ENCODE data around the gene ZRANB1. TPM values are rescaled to one million over a fixed set of nuclear protein-coding genes. Genes with fewer than 3 reads are reported as not detected.
A peak's percentile ranks its signal among the peaks of the same experiment; 100 is the strongest.

ZRANB1 gene
- total RNA-seq, 4 donors from 2014 or later: 8.4 to 24.0 (median 16.8) TPM

DNA sequence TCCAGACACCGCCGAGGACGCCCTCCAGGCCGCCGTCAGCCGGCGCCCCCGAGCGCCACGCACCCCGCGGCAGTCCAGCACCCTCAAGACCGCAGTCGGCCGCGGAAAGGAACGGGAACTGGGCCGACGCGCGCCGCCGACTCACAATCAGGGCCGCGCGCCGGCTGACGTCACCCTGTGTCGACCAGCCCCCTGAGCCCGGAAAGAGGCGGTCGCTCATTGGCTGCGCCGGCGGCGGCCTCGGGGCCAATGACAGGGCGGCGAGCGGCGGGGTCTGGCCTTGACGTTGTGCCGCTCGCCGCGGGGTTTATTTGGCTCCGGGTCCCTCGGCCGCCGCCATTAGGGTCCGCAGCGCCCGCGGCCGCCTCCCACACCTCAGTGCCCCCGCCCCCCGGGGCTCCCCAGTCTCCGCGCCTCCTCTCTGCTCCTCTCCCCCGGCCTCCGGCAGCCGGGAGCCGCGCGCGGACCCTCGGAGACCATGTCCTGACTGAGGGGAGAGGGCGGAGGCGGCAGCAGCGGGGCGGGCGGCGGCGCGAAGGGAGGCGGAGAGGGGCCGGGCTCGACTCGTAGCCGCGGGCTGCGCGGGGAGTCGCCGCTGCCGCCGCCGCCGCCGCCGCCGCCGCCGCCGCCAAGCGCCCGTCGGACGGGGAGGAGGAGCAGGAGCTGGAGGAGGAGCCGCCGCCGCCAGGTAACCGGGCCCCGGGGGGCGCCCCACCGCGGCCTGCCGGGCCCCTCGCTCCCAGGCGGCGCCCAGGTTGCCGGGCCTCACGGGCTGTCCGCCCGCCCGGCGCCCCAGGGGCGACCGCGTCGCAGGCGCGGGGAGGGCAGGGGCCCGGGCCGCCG lies 25.1 kb upstream of the ZRANB1 start:
- no peaks in the 10 kb centered on the region for H3K27me3 ChIP-seq
- H3K4me3 ChIP-seq: peak overlapping the region; percentile 89 to 99 (median 94)
- in situ Hi-C loops (cut with MboI; ENCODE audit: low pct_ligation_motif_present in 1 of 4, low pct_unique_long_range_greater_than_20kb in 1 of 4, low sequenced_read_pairs in 3 of 4): no loop called here
- H3K9me3 ChIP-seq: no peaks in the 10 kb centered on the region
- 1% methylated on average over 99 of the region's 126 CpGs; no CpG with 5 or more reads in 1 of the 2 donors for WGBS, 2 donors (ENCODE audit: low coverage in 1 of 2)
- DNase-seq: peak; percentile 99
- TF ChIP-seq POLR2A (IDR thresholded peaks at IDR 0.05): peak; percentile 96
- TF ChIP-seq EP300 (IDR thresholded peaks at IDR 0.05; ENCODE audit: low read depth): no peak
- peak; percentile 93 to 96 (median 94) for TF ChIP-seq POLR2AphosphoS5 (IDR thresholded peaks at IDR 0.05)
- TF ChIP-seq, protein P1, sequence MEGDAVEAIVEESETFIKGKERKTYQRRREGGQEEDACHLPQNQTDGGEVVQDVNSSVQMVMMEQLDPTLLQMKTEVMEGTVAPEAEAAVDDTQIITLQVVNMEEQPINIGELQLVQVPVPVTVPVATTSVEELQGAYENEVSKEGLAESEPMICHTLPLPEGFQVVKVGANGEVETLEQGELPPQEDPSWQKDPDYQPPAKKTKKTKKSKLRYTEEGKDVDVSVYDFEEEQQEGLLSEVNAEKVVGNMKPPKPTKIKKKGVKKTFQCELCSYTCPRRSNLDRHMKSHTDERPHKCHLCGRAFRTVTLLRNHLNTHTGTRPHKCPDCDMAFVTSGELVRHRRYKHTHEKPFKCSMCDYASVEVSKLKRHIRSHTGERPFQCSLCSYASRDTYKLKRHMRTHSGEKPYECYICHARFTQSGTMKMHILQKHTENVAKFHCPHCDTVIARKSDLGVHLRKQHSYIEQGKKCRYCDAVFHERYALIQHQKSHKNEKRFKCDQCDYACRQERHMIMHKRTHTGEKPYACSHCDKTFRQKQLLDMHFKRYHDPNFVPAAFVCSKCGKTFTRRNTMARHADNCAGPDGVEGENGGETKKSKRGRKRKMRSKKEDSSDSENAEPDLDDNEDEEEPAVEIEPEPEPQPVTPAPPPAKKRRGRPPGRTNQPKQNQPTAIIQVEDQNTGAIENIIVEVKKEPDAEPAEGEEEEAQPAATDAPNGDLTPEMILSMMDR (IDR thresholded peaks at IDR 0.05): no peak
- intact Hi-C loops (cut with DNase I; ENCODE audit: low total_unique reads): loop anchor here (10.0 kb wide), 1 partner anchor 138 kb away; no protein-coding TSS in a partner anchor
- H3K4me1 ChIP-seq: peaks cover 4 to 44% (median 18%) of the 10 kb centered on the region in 4 donors
- peak overlapping the region; percentile 98 to 100 (median 99) for H3K27ac ChIP-seq
- H3K36me3 ChIP-seq: no peaks in the 10 kb centered on the region

DNA sequence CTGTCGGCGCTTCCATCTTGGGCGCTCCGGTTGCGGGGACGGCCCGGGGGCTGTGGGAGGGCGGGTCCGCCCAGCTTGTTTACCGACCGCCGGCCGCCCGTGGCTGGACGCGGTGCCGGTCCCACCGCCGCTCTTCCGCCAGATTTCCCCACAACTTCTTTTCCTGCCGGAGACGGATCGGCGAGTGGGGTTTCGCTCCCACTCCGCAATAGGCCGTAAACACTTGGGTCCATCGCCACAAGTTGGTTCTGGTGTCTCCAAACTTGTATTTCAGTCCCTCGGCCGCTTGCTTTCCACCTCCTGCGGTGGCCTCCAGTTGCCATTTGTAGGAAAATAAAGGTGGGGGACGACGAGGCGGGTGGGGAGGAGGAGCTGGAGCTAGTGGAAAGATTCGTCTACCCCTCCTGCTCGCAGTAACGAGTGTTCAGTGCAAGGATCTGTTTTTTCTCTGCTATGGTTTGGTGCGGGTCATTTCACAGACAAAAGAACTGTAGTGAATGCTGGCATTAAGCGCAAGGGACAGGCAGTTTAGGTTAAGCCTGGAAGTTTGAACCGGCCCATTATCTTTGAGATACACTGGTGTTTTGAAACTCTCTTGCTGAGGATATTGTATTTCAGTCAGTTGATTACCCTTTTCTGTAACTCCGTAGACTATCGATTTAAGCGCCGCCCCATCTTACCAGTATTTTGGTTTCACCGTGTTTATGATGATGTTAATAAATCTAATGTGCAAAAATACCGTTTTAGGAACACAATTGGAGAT lies 24.3 kb upstream of the ZRANB1 start:
- H3K4me3 ChIP-seq: peak overlapping the region; percentile 58 to 99 (median 92)
- in situ Hi-C loops (cut with MboI; ENCODE audit: low pct_ligation_motif_present in 1 of 4, low pct_unique_long_range_greater_than_20kb in 1 of 4, low sequenced_read_pairs in 3 of 4) (no loop called here), intact Hi-C loops (cut with DNase I; ENCODE audit: low total_unique reads) (loop anchor here (10.0 kb wide), 1 partner anchor 137 kb away; no protein-coding TSS in a partner anchor)
- WGBS, 2 donors (ENCODE audit: low coverage in 1 of 2): 0 to 1% methylated on average over 8 to 40 of the region's 46 CpGs
- DNase-seq: peak; percentile 45
- H3K36me3 ChIP-seq: no peaks in the 10 kb centered on the region
- no peaks in the 10 kb centered on the region for H3K9me3 ChIP-seq
- TF ChIP-seq POLR2A (IDR thresholded peaks at IDR 0.05) (peak; percentile 56), POLR2AphosphoS5 (IDR thresholded peaks at IDR 0.05) (peak; percentile 21 to 38 (median 25))
- TF ChIP-seq, protein P1 (IDR thresholded peaks at IDR 0.05): no peak
- H3K27me3 ChIP-seq: no peaks in the 10 kb centered on the region
- peak overlapping the region; percentile 98 to 100 (median 99) for H3K27ac ChIP-seq
- peaks cover 4 to 41% (median 18%) of the 10 kb centered on the region in 4 donors for H3K4me1 ChIP-seq

DNA sequence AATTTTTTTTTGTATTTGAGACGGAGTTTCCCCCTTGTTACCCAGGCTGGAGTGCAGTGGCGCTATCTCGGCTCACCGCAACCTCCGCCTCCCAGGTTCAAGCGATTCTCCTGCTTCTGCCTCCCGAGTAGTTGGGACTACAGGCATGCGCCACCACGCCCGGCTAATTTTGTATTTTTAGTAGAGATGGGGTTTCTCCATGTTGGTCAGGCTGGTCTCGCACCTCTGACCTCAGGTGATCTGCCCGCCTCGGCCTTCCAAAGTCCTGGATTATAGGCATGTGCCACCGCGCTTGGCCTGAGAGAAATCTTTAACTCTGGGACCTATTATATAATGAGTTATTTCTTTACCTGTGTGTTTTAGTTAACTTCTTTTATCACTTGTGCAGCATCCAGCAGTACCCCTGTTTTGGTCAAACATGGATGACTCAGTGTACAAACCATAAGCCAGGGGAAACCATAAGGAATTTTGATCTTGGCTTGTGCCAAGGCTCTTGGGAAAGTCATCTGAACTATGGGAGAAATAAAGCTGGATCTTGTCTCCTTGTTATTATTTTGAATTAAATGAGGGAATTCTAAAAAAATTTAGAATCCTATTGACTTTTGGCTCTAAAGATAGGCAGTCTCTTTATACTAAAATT lies 23.6 kb upstream of the ZRANB1 start:
- 20 to 27% methylated on average over 5 to 15 of the region's 15 CpGs for WGBS, 2 donors (ENCODE audit: low coverage in 1 of 2)
- peaks cover 4 to 41% (median 18%) of the 10 kb centered on the region in 4 donors for H3K4me1 ChIP-seq
- no peak for TF ChIP-seq POLR2A (IDR thresholded peaks at IDR 0.05)
- TF ChIP-seq, protein P1 (IDR thresholded peaks at IDR 0.05): peak in 1 of 5 experiments; percentile 8
- intact Hi-C loops (cut with DNase I; ENCODE audit: low total_unique reads) (loop anchor here (10.0 kb wide), 1 partner anchor 136 kb away; no protein-coding TSS in a partner anchor), in situ Hi-C loops (cut with MboI; ENCODE audit: low pct_ligation_motif_present in 1 of 4, low pct_unique_long_range_greater_than_20kb in 1 of 4, low sequenced_read_pairs in 3 of 4) (no loop called here)
- peak overlapping the region; percentile 98 to 100 (median 99) for H3K27ac ChIP-seq
- H3K36me3 ChIP-seq: no peaks in the 10 kb centered on the region
- H3K9me3 ChIP-seq: no peaks in the 10 kb centered on the region
- peak overlapping the region; percentile 58 to 99 (median 92) for H3K4me3 ChIP-seq
- H3K27me3 ChIP-seq: no peaks in the 10 kb centered on the region
- no peak for DNase-seq

Data from transverse colon (tissue), 4 donors.